22Rv1 (cell line): ENCODE measurements around the gene FPR1.

Source experiments
- ZFX ChIP-seq: fragments of 450-650 bp; IDR thresholded peaks from 2 replicates; pipeline ENCODE4 v1.6.1; 2017; ENCODE audit warnings: antibody characterized with exemption, borderline replicate concordance
- TF ChIP-seq, protein P1 (sequence below): fragments of 450-650 bp; IDR thresholded peaks from 2 replicates; pipeline ENCODE4 v1.5.1; 2017; ENCODE audit warnings: mild to moderate bottlenecking

DNA sequence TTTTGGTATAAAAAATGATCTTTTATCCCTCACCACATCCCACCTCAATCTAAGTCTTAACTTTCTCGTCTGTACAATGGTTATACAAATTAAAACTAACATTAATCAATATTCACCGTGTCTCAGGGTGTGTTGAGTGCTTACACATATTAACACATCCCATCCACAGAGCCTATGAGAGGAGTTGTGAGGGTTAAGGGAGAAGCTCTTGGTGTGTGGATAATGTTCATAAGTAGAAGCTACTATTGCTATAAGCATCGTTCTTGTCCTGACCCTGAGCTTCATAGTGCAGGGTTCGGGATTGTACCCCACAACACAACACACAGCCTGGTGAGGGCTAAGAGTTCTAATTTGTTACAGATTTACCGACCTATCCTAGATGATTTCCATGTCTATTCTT lies 45.8 kb upstream of the FPR1 start:
- TF ChIP-seq, protein P1, sequence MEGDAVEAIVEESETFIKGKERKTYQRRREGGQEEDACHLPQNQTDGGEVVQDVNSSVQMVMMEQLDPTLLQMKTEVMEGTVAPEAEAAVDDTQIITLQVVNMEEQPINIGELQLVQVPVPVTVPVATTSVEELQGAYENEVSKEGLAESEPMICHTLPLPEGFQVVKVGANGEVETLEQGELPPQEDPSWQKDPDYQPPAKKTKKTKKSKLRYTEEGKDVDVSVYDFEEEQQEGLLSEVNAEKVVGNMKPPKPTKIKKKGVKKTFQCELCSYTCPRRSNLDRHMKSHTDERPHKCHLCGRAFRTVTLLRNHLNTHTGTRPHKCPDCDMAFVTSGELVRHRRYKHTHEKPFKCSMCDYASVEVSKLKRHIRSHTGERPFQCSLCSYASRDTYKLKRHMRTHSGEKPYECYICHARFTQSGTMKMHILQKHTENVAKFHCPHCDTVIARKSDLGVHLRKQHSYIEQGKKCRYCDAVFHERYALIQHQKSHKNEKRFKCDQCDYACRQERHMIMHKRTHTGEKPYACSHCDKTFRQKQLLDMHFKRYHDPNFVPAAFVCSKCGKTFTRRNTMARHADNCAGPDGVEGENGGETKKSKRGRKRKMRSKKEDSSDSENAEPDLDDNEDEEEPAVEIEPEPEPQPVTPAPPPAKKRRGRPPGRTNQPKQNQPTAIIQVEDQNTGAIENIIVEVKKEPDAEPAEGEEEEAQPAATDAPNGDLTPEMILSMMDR = no peak
- no peak for TF ChIP-seq ZFX
